ENCODE data around the gene CNGA4.

DNA sequence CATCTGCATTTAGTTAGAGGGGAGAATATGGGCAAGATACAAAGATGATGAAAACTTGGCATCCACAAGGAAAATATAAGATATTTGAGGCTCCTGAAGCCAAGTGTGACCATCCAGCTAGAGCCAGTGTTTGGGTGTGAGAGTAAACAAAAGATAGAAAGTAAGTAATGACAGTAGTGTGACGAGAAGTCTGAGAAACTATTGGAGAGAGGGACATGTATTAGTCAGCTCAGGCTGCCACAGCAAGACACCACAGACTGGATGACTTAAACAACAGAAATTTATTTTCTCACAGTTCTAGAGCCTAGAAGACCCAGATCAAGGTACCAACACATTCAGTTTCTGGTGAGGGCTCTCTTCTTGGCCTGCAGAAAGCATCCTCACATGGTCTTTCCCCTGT is 14.3 kb downstream of the CNGA4 start:
- no peak for TF ChIP-seq POLR2A (IDR thresholded peaks at IDR 0.05)
- TF ChIP-seq, protein P1, sequence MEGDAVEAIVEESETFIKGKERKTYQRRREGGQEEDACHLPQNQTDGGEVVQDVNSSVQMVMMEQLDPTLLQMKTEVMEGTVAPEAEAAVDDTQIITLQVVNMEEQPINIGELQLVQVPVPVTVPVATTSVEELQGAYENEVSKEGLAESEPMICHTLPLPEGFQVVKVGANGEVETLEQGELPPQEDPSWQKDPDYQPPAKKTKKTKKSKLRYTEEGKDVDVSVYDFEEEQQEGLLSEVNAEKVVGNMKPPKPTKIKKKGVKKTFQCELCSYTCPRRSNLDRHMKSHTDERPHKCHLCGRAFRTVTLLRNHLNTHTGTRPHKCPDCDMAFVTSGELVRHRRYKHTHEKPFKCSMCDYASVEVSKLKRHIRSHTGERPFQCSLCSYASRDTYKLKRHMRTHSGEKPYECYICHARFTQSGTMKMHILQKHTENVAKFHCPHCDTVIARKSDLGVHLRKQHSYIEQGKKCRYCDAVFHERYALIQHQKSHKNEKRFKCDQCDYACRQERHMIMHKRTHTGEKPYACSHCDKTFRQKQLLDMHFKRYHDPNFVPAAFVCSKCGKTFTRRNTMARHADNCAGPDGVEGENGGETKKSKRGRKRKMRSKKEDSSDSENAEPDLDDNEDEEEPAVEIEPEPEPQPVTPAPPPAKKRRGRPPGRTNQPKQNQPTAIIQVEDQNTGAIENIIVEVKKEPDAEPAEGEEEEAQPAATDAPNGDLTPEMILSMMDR (IDR thresholded peaks at IDR 0.05): no peak

All from uterus (tissue), 2 donors.